ENCODE measurements around the gene RSPH9.
"Not testable (repeated sequence)": the region's sequence is repeated elsewhere in the genome, so short reads cannot be mapped to it uniquely, and the experiment has no call there.

The RSPH9 gene

DNA sequence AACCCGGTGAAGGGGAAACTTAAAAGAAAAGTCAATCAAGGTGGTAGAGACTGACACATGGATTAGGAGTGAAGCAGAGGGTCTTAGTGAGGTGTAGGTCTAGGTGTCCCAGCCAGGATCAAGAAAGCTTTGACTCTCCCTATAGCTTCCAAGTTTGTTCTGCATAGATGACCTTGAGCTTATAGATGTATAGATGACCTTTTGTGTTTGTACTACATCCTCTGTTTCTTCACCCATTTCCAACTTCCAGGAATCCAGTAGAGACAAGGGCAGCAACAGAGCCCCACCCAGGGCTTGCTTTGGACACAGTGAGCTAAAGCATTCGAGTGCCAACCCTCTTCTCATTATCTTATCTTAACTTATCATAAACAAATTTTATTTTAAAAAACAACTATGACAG is 44.6 kb downstream of the RSPH9 start:
- no peak for DNase-seq

DNA sequence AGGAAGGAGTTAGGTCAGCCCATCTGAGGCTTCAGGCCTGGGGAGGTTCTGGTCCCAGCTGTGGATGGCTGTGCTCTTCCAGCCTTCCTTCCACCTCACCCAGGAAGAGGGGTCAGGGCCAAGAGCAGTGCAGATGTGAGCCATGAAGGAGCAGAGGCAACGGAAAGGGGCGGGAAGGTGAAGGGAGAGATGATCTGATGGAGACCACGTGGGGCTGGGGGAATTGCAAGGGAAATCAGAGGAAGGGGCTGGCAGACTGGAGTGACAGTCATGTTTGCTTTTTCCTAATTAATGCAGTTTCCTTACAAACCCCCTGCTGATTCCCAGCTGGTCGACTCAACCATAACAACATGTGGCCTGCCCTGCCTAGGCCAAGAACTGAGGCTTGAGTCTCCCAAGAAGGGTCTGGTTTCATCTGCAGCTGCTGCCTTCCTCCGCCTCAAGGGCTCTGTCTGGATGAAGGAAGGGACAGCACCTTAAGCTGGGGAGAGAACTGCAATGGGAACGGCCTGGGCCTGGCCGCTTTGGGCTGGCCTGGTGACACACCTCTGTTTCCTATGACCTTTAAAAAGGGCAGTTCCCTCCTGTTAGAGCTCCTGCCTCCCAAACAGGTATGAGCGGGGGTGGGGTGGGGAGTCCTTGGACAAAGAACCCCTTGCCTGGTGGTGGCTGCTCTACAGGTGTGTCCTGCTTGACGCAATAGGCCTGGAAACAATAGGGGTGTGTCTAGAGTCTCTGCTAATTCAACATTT is 50.6 kb downstream of the RSPH9 start:
- DNase-seq = no peak

DNA sequence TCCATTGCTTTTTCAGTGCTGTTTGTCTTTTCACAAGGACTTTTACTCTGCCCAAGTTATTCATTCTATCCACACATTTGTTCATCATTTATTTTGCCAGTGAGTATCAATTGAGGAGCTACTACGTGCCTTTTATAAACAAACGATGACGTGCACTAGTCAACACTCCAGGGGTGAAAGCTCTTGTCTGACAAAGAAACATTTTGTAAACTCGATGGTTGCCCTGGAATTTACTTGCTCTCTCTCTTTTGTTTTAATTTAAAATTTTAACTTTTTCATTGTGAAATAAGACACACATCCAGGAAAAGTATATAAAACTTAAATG is 51.1 kb downstream of the RSPH9 start:
- DNase-seq = no peak

DNA sequence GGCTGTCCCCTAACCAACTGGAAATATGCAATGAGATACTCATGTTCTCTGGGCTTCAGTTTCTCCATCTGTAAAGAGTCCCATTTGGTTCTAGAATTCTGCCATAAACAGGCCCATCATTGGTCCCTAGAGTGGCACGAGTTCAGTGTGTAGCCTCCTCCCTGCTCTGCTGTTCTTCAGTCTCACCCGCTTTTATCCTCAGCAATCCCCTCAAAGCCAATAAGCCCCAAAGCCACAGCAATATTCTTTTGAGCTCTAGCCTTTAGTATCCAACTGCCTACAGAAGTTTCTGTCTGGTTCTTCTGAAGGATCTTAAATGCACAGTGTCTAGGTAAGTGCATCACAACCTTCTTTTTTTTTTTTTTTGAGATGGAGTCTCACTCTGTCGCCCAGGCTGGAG is 52.6 kb downstream of the RSPH9 start:
- no peak for DNase-seq

DNA sequence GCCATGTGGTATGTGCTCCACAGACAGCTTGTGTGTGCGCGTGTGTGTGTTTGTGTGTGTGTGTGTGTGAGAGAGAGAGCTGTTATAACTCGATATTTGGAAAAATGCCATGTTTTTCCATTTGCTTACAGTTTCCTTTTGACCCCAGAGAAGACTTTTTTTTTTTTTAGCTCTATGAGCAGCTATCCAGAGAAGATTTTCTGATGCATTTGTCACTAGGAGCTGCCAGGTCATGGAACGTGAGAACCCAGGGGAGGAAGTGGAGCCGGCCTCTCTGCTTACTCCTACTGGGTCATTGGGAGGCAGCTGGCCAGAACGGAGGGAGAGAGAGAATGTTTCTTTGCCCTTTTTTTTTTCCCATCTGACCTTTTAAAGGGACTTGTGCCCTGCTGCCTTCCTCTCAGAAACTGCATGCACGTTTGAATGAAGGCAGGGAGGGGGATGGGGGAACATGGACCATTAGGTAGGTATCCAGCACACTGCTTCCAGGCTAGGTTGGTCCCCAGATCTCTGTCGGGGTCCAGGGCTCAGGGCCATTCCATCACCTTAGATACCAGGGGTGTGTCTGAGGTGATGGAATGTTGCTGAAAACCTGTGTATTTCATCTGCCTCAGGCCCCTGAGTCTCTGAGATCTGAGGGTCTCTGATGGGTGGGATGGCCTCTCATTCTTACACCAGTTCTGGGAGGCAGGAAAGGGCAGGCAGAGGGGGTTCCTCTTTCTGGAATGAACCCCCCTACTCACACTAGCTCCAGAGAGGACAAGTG is 53.9 kb downstream of the RSPH9 start:
- no peak for DNase-seq

DNA sequence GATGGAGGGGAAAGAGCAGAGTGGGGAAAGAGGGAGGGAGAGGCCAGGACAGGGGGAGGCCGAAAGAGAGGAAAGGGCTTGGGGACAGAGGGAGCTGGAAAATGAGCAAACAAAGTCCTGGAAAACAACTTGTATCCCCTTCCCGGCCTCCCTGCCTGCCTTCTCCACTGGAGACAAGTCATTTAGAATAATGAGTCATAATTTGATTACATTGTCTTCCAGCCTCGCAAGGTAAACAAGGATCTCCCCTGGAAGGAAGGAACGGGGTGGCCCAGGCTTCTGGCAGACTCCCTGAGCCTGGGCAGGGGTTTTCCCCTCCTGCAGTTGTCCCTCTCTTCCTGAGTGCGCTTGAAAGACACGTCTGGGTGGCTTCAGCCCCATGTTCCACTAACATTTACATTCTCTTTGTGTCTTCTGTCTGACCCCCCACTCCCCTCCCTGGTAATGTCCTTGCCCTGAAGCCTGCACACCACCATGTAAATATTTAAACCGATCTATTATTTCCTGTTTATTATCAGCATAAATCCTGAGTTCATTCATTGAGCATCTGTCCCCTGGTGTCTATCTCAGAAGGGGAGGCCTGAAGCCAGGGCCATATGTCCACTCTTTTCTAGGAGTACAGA is 54.8 kb downstream of the RSPH9 start:
- DNase-seq = no peak

DNA sequence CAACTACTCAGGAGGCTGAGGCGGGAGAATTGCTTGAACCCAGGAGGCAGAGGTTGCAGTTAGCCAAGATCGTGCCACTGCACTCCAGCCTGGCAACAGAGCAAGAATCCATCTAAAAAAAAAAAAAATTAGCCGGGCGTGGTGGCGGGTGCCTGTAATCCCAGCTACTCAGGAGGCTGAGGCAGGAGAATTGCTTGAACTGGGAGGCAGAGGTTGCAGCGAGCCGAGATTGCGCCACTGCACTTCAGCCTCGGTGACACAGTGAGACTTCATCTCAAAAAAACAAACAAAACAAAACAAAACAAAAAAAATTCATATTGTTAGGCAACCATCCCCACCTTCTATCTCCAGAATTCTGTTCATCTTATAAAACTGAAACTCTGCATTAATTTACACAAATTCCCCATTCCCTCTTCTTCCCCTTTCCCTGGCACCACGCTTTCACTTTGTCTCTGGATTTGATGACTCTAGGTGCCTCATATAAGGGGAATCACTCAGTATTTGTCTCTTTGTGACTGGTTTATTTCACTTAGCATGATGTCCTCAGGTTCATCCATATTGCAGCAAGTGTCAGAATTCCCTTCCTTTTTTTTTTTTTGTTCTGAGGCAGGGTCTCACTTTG is 56.2 kb downstream of the RSPH9 start:
- not testable (repeated sequence) for DNase-seq

DNA sequence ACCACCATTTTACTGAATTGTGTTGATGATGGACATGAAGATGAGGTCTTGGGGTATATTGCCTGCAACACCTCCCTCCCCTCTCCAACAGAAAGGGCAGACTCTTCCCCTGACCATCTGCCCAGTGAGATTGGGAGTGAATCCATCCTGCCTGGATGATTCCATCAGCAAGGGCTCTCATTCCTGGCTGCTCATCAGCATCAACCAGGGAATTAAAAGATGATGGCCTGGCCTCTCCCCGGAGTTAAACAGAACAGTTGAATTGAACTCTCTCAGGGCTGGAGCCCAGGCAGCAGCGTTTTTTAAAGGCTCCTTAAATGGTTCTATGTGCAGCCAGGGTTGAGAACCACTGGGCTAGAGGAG is 57.3 kb downstream of the RSPH9 start:
- DNase-seq = no peak

DNA sequence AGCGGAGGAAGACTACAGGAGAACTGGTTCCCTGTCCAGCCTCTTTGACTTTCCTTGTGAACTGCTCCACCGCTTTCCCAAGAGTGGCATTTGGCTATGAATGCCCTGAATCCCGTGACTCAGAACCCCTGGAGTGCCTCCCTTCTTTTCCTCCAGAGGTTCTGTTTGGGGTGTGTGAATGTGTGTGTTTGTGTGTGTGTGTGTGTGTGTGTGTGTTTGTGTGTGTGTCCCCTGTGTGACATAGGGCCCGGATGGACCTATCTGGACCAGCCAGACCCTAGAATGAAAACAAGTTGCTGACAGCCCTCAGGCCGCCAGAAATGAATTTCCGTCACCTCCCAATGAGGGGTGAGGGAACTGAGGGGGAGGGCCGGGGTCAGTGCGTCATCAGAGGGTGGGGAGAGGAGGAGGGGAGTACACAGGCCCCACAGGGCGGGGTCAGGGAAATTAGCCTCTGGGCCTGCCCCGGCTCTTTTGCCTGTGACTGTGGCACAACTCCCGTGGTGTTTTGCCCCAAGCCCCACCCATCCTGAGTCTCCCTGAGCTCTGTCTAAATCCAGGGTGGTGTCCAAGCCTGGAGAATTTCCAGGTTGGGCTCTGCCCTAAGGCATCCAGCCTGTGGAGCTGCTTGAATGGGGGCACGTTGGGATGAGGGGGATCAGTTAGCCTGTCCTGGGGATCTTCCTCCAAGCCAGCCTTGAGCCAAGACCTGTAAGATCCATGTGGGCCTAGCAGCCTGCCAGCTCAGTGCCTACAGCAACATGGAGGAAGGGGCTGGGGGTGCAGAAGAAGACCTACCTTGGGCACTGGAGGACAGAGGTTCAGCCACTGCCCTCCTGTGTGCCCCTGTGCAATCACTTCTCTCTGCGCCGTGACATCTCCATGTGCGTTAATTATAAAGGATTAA is 58.0 kb downstream of the RSPH9 start:
- DNase-seq = no peak

DNA sequence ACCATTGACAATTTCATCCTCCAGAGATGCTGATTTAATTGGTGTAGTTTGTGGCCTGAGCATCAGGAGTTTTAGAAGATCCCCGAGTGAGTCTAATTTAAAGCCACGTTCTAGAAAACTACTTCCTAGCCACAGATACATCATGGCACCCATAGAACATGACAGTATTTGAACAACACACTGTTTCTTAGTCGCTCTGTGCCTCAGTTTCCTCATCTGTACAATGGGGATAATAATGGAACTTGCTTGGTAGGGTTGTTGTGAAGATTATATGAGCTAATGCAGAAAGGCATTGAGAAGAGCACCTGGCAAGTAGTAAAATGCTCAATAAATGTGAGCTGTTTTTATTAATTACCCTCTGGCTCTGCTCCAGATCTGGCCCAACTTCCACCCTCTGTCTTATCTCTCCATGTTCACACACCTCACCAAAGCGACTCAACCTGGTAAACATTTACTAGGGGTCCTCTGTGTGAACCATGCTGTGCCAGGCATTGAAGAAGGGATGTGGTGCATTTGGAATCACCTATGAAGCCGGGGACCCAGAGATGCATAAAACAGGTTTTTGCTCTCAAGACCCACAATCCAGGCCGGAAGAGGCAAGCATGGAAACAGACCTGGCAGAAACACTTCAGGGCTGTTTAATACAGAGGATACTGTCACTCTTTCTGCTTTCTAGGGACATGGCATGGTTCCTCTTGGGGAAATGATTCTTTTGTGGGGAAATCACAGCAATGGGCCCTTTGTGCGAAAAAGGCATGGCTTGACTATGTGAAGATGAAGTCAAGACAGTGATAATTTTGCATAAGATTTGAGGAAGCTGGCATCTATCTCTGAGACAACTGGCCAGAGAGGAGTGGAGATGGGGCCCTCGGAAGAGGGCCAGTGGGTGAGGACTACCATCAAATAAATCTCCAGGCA is 58.9 kb downstream of the RSPH9 start:
- DNase-seq = no peak

DNA sequence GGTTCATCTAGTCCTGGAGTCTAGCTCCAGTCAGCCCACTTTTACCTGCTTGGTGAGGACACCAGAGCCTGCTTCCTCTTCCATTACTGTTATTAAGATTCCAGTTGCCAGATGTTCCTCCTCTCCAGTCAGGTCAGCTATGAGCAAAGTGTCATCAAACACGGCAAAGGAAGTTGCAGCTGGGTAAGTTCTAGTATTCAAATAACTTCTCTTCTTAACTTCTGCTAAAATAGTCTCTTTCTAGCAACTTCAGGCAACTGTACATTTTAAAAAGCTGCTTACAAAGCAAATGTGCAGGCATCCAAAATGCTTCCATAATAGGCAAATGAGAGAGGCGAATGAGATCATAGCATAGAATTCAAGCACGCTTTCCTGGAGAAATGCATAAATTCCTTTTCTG is 61.2 kb downstream of the RSPH9 start:
- DNase-seq = no peak

DNA sequence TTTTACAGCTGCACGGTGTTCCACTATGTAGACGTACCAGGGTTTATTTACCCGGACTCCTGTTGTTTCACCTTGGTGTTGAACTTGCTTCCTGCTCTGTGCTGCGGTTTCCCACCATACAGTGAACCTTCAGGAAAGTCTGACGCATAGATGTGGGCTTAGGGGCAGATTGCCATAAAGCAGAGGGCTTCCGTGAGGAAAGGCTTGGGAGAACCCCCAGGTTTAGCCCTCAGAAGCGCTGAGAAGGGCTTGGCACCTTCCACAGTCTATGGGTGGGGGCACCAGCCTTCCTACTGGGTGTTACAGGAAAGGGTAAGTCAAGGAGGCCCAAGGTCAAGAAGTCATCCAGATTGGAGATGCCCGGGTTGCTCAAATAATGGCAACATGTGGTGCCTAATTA is 62.0 kb downstream of the RSPH9 start:
- no peak for DNase-seq

DNA sequence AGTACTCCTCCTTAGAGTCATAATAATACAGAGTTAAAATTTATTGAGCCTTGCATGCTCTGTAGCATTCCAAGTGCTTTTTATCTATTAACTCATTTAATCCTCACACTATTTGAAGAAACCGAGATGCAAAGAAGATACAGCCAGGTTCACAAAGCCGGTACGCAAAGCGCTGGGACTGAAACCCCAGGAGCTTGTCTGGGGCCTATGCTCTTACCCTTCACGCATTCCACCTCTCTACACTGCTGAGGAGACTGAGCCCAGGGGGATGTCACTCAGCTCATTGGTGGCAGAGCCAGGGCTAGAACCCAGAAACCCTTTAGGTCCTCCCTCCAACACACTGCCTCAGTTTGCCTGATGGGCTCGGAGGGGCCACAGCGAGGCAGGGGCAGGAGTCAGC is 62.4 kb downstream of the RSPH9 start:
- no peak for DNase-seq

DNA sequence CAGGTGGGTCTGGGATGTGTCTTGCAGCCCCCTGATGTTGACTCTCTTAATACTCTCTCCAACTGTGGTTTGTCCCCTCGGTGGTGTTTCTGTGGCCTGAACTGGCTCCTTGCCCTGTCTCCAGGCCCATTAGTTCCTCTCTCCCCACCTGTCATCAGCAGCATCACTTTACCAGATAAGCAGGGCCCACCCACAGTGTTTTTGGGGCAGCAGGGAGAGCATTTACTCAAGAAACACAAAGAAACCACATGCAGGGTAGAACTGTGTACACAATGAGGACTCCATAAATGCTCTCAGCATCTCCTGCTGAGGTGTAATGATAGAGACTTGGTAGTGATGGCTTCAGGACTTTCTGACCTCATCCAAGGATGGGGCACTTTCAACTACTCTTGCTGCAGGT is 62.9 kb downstream of the RSPH9 start:
- no peak for DNase-seq

DNA sequence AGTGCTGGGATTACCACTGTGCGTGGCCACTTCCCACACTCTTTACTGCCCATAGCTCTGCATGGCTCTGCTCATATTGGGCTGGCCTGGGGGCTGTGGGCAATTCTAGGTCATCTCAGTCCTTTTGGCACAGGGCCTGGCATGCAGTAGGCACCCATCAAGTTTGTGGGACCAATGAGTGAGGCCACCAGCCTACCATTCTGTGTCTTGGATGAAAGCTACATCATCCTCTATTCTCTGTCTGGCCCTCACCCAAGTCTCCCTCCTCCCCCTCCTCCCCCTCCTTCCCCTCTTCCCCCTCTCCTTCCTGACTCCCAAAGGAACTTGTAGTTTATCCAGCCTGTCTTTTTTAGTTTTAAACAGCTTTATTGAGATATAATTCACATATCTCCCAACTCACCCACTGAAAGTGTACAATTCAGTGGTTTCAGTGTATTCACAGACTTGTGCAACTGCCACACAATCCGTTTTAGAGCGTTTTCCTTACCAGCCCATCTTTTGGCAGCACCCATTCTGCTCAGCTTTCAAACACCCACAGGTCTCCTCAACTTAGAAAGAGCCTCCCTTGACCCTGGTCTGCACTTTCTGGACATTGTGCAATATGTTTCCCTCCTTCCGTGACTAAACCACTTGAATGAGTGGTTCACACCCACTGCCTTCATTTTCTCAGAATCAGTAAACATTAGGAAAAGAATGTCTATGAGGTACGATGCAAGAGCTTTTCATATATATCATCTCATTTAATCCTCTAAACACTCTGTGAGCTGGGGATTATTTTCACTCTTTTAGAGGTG is 64.2 kb downstream of the RSPH9 start:
- no peak for DNase-seq

DNA sequence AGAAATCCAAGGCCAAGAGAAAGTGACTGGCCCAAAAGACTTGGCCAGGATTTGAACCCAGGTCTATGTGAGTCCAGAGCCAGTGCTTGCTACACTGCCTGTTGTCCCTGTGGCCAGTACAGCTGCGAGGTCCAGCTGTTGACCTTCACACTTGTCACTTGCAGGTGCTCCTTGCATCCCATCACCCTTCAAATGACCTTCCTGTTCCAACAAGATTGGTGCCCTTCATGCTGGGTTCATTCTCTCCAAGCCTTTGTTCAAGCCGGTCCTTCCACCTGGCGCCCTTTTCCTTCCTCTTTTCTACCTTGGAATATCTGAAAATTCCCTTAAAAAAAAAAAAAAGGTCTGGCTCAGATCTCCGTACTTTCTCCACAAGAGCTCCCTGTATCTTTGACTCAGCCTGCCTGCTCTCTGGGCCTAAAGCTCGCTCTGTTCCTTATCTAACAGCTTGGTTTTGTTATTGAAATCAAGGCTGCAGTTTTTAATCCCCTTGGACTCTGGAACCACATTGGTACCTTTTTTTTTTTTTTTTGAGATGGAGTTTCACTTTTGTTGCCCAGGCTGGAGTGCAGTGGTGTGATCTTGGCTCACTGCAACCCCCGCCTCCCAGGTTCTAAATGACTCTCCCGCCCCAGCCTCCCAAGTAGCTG is 64.9 kb downstream of the RSPH9 start:
- no peak for DNase-seq

DNA sequence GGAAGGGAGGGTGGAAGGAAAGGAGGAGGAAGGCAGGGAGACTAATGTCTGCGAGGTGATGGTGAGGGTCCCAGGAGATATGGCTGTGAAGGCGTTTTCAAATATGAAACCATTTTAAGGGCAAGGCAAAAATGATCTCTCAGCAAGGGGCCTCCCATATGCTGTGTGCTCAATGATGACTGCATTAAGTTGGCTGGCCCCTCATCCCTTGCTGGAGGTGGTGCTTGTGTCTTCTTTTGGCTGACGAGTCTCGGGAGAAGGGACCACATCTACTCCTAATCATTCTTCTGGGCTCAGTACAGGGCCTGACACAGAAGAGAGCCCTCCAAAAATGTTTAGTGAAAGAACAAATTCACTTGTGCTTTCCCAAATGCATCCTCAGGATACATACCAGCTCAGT is 65.7 kb downstream of the RSPH9 start:
- DNase-seq = no peak

DNA sequence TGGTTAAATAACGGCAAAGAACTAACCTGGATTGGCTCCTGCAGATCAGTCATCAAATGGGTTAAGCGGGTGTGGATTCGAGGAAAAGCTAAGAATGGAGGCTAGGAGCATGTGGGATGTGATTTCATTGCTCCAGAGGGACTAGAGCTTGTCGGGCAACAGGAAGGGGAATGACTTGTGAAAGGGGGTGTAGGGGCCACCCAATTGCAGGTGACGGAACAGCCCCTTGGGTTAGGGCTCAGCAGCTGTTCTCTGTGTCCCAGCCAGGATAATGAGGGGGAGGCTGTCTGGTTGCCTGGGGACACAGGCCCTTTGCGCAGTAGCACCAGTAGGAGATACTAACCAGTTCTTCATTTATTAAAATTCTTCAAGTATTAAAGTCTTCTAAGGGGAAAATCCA is 67.7 kb downstream of the RSPH9 start:
- DNase-seq = no peak

DNA sequence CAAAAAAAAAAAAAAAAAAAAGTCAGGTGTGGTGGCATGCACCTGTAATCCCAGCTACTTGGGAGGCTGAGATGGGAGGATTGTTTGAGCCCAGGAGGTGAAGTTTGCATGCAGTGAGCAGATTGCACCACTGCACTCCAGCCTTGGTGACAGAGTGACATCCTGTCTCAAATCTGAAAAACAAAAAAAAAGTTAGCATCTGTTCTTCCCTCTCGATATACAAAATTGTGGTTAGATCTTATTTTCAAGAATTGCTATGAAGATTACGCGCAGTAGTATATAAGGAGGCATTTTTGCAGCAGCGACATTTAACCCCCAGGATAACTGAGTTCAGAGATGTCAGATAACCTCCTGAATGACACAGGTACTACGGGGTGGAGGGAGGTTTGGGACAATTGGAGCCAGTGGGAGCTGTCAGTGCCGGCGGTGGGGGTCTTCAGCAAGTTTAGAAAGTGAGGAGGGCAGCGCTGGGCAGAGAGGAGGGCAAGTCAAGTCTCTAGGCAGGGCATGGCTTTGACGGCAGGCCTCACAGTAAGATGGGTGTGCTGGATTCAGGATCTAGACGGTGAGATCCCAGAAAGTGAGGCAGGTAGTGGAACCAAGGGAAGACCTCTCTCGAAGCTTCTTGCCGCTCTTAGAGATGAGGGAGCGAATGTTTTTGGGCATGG is 68.9 kb downstream of the RSPH9 start:
- DNase-seq = no peak

All from activated T-cell treated with anti-CD3 and anti-CD28 coated beads, Interleukin-2, amount 50 U/mL, for 1 hour (primary cell).